ENCODE data around the gene PLXNB2. TPM values are rescaled to one million over a fixed set of nuclear protein-coding genes. Genes with fewer than 3 reads are reported as not detected.

Gene PLXNB2
- total RNA-seq, 2 donors from 2014 or later: 169 to 218 TPM

DNA sequence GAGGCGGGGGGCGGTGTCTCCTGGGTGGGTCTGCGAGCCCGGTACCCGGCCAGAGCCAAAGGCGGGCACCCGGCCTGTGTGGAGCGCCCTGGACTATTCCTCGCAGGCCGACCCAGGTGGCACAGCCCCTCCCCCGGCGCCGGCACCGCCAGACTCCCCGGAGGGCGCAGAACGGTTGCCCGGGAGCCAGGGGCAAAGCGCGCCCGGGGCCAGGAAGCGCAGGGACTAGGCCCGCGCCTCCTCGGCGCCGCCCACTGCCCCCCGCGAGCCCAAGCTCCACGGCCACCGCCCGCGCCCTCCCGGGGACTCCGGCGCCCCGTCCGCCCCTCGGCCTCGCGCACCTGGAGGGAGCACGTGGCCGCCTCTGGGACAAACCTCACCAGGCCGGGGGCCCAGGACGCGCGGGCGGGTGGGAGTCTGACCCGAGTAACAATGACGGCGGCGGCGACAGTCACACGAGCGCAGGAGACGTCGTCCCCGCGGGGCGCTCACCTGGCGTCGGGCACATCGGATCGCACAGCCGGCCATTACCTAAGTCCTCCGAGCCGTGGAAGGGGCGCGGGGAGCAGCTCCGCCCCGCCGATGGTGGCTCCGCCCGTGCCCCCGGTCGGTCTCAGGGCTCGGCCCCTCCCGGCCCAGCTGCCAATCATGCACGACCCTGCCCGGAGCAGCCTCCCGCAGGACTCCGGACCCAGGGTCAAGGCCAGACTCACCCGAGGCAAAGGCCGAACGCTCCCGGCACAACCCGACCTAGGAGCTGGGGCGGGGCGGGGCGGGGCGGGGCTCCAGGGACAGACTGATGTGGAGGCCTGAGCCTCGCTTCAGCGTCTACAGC, 7.4 kb downstream of the PLXNB2 start:
- ATAC-seq (ENCODE audit: insufficient number of reproducible peaks, low FRiP score, low read depth) (no peak), DNase-seq (ENCODE audit: low spot score) (no peak)
- no peaks in the 10 kb centered on the region for H3K27me3 ChIP-seq (replicated peaks; ENCODE audit: insufficient read depth)
- H3K27ac ChIP-seq: no peak overlapping the region
- H3K4me3 ChIP-seq: peak overlapping the region; percentile 54
- no peaks in the 10 kb centered on the region for H3K9me3 ChIP-seq
- TF ChIP-seq, protein P1, sequence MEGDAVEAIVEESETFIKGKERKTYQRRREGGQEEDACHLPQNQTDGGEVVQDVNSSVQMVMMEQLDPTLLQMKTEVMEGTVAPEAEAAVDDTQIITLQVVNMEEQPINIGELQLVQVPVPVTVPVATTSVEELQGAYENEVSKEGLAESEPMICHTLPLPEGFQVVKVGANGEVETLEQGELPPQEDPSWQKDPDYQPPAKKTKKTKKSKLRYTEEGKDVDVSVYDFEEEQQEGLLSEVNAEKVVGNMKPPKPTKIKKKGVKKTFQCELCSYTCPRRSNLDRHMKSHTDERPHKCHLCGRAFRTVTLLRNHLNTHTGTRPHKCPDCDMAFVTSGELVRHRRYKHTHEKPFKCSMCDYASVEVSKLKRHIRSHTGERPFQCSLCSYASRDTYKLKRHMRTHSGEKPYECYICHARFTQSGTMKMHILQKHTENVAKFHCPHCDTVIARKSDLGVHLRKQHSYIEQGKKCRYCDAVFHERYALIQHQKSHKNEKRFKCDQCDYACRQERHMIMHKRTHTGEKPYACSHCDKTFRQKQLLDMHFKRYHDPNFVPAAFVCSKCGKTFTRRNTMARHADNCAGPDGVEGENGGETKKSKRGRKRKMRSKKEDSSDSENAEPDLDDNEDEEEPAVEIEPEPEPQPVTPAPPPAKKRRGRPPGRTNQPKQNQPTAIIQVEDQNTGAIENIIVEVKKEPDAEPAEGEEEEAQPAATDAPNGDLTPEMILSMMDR (IDR thresholded peaks at IDR 0.05): no peak
- H3K4me1 ChIP-seq (ENCODE audit: control insufficient read depth in 1 of 2, low read depth in 2 of 2): peaks cover 62 to 86% of the 10 kb centered on the region in 2 donors
- no peaks in the 10 kb centered on the region for H3K36me3 ChIP-seq

DNA sequence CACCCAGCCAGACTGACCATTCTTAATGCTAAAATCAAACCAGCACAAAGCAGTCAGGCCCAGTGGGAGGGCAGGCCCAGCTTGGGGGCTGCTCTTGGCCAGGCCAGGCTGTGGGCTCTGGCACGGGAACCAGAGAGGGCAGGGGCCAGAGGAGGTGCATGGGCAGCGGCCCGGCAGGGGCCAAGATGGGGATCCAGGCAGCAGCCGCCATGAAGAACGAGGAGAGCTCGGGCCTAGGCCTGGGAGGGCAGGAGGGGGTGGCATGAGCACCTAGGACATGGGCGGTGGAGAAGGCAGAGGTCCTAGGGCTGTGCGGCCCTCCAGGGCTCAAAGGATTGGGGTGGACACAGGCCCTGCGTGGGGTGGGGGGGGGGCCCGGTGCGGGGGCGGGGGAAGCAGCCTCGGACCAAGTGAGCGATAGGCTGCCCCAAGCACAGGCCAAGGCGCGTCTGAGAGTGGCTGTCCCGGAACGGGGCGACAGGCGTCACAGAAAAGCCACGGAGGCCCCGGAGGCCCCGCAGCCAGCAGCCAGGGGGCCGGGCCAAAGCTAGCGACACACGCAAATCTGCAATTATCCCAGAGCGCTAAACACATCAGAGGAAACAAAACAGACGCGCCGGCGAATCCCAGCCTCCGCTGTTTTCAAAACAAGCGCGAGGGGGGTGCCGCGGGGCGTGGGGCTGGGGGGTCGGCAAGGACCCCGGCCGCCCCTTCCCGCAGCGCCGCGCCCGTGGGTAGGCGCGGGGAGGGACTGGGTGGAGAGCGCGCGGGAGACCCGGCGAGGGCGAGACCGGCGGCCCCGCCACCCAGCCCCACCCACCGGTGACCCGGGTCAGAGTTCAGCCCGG, 8.3 kb downstream of the PLXNB2 start:
- ATAC-seq (ENCODE audit: insufficient number of reproducible peaks, low FRiP score, low read depth) (no peak), DNase-seq (ENCODE audit: low spot score) (no peak)
- TF ChIP-seq, protein P1 (IDR thresholded peaks at IDR 0.05): no peak
- Histone ChIP-seq H3K4me3 (peak overlapping the region; percentile 54), H3K36me3 (no peaks in the 10 kb centered on the region), H3K9me3 (no peaks in the 10 kb centered on the region), H3K27me3 (replicated peaks; ENCODE audit: insufficient read depth) (no peaks in the 10 kb centered on the region), H3K4me1 (ENCODE audit: control insufficient read depth in 1 of 2, low read depth in 2 of 2) (peaks cover 58 to 85% of the 10 kb centered on the region in 2 donors), H3K27ac (peak overlapping the region in 1 of 2 donors; percentile 25)

DNA sequence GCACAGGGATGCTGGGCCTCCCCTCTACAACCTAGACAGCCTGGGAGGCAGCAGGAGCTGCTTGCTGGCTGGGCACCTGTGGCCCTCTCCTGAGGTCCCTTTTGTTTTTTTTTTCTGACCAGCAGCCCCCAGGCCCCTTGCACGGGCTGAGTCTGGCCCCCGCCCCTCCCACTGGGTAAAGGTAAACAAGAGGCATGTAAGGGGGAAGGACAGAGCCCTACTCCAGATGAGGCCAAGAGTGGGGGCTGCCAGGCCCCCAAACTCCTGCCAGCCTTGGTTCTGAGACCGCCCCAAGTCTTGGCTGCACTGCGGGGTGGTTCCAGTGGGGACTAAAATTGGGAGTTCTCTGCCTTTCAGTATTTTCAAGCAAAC, 9.2 kb downstream of the PLXNB2 start:
- ATAC-seq (ENCODE audit: insufficient number of reproducible peaks, low FRiP score, low read depth) (no peak), DNase-seq (ENCODE audit: low spot score) (no peak)

DNA sequence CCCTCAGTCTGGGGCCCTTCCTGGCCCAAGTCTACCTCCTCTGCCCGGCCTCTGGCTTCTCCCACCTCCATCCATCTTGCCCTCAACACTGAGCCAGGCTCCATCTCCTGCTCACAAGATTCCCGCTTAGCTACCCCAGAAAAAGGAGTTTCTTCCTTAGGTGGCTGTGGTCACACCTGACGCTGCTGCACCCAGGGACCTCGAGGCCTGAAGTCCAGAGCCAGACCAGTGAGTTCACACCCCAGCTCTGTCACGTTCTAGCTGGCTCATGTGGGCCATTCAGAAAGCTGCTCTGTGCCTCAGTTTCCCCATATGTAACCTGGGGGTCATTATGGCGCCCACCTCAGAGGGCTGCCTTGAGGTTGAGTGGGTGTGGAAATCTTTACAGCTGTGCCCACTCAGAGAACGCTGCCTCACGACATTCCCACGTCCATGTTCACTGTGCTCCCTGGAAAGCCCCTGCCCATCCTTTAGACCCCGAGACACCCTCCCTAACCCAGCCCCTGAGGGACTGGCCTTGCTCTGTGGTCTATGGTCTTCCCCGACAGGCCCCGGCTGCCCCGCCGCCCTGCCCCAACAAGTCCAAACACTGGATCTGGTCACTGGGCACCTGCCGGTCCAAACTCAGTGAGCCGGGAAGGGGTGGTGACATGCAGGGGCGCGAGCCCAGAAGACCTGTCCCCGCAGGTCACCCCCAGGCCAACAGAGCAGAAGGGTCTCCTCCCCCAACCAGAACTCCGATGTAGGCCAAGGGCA, 9.8 kb downstream of the PLXNB2 start:
- Histone ChIP-seq H3K27me3 (replicated peaks; ENCODE audit: insufficient read depth) (no peaks in the 10 kb centered on the region), H3K9me3 (no peaks in the 10 kb centered on the region), H3K36me3 (no peaks in the 10 kb centered on the region), H3K27ac (peak overlapping the region in 1 of 2 donors; percentile 25), H3K4me1 (ENCODE audit: control insufficient read depth in 1 of 2, low read depth in 2 of 2) (peaks cover 56 to 85% of the 10 kb centered on the region in 2 donors), H3K4me3 (no peak overlapping the region)
- TF ChIP-seq, protein P1 (IDR thresholded peaks at IDR 0.05): no peak
- DNase-seq (ENCODE audit: low spot score) (no peak), ATAC-seq (ENCODE audit: insufficient number of reproducible peaks, low FRiP score, low read depth) (no peak)

More for the DNA sequence above, 9.2 kb downstream of the PLXNB2 start:
- TF ChIP-seq, protein P1 (IDR thresholded peaks at IDR 0.05): no peak
- Histone ChIP-seq H3K9me3 (no peaks in the 10 kb centered on the region), H3K4me1 (ENCODE audit: control insufficient read depth in 1 of 2, low read depth in 2 of 2) (peaks cover 57 to 85% of the 10 kb centered on the region in 2 donors), H3K27ac (peak overlapping the region in 1 of 2 donors; percentile 25), H3K27me3 (replicated peaks; ENCODE audit: insufficient read depth) (no peaks in the 10 kb centered on the region), H3K36me3 (no peaks in the 10 kb centered on the region), H3K4me3 (no peak overlapping the region)
